GM18951 (cell line): ENCODE data around the gene NEMP2.

Source experiments
- POLR2A ChIP-seq: IDR thresholded peaks from 4 replicates; pipeline ENCODE4 v1.6.1; 2011; ENCODE audit warnings: mild to moderate bottlenecking; ENCODE audit not compliant: insufficient read length, insufficient read depth; ENCODE audit errors: extremely low read depth
- in situ Hi-C: fragments of 300-500 bp; cut with MboI; formaldehyde crosslinking; loops from one replicate; pipeline ENCODE4 v1.12.0; 2022; ENCODE audit warnings: low sequenced_read_pairs, mixed read lengths, inconsistent platforms; ENCODE audit not compliant: unreplicated experiment

NEMP2 gene

DNA sequence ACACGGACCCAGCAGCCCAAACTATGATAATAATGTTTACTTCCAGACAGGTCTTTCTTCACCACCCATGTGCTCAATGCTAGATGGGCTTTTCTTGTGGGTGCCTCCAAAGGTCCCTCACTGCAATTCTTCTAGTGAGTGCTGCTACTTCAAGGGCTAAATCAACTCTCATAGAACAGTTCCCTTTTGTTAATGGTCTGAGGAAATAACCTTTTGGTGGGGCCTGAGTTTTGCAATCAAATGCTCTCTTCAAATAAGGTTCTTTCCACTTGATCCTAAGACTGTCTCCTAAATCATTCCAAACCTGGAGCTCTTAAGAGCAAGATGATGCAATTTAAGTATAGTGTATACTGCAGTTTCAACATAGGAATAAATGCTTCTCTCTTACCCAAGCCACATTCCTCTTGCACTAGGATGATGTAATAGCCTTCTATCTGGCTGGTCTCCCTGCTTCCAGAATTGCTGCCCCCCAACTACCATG, 6.0 kb downstream of the NEMP2 start:
- in situ Hi-C loops, result no loop called here
- no peak for TF ChIP-seq POLR2A

DNA sequence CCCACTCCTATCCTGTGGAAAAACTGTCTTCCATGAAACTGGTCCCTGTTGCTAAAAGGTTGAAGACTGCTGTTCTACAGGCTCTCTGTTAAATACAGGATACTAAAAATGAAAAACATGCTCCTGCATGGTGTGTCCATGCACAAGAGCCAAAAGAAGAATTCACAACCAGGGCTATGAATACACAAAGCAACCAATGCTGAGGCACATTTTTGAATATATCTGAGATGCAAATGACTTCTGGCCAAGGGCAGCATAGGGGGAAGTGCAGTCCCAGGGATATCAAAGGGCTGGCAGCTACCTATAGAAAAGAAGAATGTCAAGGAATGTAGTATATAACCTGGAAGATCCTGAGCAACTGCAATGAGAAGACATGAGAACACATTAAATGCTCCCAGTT, 6.6 kb downstream of the NEMP2 start:
- in situ Hi-C loops, result no loop called here
- TF ChIP-seq POLR2A, result no peak

DNA sequence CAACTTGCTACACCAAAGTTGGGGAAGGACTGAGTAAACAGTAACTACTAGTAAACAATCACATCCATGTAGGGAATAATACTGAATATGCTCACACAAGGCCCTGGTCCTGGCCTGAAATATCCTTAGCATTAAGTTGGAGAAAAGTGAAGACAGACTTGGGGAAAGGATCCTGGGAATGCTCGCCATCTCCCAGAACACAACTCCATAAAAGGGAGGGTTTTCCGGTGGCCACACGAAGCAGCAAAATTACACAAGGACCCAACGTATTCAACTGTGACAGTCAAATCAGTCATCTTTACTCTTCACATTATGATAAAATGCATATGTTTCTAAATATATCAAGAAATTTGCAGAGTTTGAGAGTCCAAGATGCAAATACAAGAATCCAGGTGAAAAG, 7.3 kb downstream of the NEMP2 start:
- no peak for TF ChIP-seq POLR2A
- in situ Hi-C loops, result no loop called here

DNA sequence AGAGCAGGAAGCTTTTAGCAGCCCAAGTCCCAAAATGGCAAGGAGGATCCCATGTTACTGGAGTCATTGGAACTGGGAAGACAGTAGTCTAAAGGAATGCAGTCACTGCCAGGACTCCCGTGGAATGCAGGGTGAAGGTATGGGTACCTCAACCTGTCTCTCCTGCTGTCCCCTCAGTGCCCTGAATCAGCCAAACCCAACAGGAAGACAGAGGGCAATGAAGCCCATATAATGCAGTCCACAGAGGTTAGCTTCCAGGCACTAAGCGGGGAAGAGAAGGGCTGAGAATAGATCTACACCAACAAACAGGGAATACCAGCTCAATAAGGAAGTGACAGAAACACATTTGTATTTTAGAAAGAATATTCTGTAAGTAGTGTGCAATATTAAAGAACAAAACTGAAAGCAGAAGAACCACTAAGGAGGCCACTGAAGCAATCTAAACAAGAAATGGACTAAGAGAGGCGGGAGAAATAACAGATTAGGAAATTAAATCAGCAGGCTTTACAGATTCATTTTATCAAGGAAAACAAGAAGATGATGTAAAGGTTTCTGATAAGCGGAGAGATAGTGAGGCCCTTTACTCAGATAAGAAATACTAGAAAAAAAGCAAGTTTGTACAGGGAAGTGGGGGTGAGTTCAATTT, 8.3 kb downstream of the NEMP2 start:
- TF ChIP-seq POLR2A, result no peak
- in situ Hi-C loops, result no loop called here

DNA sequence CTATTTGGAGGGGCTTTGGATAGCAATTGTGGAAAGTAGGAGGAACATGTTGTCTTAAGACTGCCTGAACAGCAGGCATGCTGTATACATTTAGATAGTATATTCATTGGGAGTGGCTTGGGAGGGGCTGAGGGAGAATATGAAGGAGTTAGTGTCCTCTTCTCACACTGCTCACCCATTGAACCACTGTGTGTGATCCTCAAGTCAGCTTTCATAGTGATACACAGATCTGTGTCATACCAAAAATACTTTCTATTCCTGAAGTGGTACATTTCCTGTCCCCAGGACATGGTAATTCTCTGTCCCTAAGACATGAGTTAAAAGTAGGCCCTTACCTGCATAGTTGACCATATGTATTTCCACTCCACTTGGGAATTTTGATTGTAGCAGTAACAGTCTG, 9.6 kb downstream of the NEMP2 start:
- no peak for TF ChIP-seq POLR2A
- in situ Hi-C loops, result no loop called here

DNA sequence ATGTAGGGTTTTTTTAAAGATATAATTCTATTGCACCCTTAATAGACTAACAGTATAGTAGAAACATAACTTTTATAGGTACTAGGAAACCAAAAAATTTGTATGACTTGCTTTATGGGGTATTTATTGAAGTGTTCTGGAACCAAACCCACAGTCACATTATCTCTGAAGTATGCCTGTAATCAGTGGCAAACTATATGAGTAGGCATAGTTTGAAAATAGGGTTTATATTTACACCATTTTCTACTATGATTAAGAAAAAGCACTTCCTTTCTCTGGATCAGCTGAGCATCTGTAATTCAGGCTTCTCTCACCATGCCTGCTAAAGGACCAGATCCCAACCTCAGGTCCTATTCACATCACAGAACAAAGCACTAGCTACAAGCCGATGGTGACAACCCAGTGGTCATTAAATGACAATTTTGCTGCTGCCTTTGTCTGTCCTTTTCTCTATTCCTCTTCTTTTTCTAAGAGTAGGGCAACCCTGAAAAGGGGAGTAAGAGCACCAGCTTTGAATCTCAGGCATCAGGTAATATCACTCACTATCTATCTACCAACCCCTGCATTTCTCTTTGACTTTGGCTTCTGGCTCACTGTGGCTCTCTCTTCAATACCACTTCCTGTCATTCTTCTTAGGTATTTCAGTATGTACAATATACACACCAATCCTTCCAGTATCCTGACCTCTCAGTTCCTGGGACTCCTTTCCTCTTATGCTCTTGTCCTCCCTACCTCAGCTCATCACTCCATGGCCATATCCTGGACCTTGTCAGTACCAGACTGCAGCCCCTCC, 14.4 kb downstream of the NEMP2 start:
- in situ Hi-C loops, result no loop called here
- TF ChIP-seq POLR2A, result no peak

DNA sequence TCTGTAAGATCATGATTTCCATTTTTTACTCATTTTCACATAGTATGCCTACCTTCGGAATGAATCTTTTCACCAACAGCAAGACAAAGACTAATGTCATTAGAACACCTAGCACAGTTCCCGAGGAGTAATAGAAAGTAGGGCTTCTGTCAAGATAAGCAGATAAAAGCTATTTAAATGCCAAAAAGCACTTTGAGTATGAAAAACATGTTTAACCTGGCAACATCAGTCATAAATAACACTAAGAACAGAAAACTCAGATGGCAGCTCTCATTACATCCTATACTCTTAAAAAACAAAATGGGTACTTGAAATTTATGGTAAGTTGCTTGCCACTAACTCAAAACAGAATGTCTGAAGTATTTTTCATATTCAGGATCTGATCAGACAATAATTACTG, 17.1 kb downstream of the NEMP2 start:
- in situ Hi-C loops, result no loop called here
- TF ChIP-seq POLR2A, result no peak

DNA sequence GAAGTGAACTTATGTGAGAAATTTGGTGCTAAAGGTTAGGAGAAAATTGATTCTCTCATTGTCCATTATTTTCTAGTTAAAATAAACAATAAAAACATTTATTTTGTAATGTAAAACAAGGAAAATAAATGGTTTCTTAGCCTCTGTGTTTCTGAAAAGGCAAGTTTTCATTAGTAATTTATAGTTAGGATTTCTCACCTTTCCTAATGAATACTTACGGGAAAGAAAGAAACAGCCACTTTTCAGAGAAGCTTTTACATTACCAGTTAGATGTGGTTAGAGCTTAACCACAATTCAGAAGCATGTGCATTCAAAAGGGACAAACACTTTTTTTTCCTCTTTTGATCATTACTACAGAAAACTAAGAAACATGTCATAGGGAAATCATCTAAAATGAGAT, 18.8 kb downstream of the NEMP2 start:
- no peak for TF ChIP-seq POLR2A
- in situ Hi-C loops, result no loop called here

DNA sequence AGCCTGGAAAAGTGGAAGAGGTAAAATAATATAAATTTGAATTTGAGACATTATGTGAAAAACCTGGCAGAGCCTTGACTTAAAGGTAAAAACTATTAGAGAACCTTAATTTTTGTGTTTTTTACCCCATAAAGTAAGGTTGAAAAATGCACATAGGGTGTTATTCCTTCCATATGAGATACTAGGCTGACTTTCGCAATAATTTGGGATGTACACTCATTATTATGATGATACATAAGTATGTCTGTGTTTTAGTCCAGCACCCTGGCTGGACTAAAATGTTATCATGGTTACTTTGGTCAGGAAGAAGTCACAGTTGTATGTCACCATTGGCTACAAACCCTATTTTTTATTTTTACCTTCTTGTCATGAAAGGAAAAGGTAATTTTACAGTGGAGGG, 19.8 kb downstream of the NEMP2 start:
- in situ Hi-C loops, result no loop called here
- TF ChIP-seq POLR2A, result no peak

DNA sequence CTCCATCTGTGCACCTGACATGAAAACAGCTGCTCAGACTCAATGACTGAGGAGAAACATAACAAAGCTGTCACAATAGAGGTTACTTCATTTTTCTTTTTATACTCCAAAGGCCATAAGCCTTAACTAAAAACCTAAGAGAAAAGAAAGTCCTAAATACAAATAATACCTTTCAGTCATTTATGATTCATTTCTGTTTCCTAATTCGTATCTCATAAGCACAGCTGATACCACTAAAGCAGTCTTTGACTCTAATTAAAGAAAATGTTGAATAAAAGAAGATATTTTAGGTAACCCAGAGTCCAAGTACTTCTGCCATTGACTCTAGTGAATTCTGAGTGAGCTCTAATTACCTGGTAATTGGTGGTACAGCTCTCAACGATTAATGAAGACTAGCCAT, 20.6 kb downstream of the NEMP2 start:
- in situ Hi-C loops, result no loop called here
- no peak for TF ChIP-seq POLR2A

DNA sequence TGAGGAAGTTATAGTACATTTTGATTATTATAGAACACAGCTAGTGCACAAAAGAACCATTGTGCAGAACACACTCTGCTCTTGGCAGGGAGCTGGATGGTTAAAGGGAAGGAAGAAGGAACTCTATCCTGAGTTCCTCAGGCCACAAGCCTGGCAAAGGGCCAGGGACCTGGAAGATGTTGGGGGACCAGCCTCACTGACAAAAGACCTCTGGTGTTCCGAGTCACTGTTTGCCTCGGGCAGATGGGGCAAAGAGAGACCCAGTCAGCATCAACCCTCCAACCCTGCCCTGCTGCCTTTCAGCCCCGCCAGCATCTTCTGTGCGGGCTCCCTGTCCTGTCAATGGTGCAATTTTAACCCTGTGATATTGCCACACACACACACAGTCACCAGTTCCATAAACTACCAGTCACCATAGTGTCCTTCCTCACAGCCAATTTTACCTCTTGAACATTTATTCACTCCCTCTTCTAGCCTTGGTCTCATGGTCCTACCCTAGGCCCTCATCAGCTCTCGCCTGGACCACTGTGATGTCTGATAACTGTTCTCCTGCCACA, 21.9 kb downstream of the NEMP2 start:
- TF ChIP-seq POLR2A, result no peak
- in situ Hi-C loops, result no loop called here

DNA sequence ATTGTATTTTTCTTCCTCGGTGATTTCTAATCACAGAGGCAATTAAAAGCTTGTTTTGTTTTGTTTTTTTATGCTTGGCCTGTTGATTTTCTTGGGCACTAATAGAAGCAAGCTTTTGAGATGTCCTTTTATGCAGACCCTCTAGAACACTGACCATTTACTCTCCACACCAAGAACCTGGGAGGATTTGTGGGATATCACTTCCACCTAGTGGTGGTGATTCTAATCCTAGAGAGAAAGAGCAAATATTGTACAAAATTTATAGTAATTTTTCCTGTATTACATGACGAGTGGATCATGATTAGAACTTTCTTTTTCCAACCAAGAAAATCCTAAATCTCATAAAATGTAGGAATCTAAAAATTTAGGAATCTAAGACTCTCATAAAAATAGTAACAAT, 23.4 kb downstream of the NEMP2 start:
- in situ Hi-C loops, result no loop called here
- no peak for TF ChIP-seq POLR2A

DNA sequence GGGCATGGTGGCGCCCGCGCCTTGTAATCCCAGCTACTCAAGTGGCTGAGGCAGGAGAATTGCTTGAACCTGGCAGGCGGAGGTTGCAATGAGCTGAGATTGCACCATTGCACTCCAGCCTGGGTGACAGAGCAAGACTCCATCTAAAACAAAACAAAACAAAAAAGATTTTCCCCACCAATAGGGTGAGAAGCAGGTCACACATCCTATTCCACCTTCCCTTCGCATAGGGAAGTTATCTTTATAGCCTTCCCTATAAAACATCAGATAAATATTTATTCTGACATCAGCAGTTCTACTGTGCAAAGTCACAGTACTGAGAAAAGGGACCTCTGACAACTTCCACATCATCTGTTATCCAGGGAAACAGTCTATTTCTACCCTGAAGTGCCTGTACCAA, 24.6 kb downstream of the NEMP2 start:
- in situ Hi-C loops, result loop anchor here (10.0 kb wide), 1 partner anchor 115 kb away; no protein-coding TSS in a partner anchor

DNA sequence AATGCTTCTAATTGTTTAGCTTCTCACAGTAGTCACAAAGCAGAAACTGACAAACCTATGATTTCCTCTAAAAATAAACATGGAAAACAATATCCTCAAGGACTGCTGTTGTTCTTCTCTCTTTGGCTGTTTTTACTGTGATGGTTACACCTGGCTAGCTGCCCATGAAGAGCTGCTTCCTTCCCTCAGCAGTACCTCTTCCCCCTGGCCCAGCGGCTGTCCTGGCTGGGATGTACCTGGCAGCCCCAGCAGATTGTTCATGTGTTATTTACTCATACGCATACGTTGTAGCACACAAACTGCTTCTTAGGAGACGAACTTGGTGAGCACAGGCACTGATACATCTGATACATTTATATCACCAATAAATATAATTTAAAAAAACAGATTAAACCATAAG, 27.4 kb downstream of the NEMP2 start:
- TF ChIP-seq POLR2A, result no peak
- in situ Hi-C loops, result loop anchor here (10.0 kb wide), 1 partner anchor 112 kb away; no protein-coding TSS in a partner anchor
